Measurements from ENCODE around the gene ELOVL4. TPM values are rescaled to one million over a fixed set of nuclear protein-coding genes. Genes with fewer than 3 reads are reported as not detected.
A peak's percentile ranks its signal among the peaks of the same experiment; 100 is the strongest.

ELOVL4 gene
- 1 to 10 TPM in 1 of 9 donors, under 1 TPM in 7, not detected in 1; 0.11 to 1.5 (median 0.49) TPM for total RNA-seq
- polyA plus RNA-seq = 1 to 10 TPM in 1 of 3 donors, under 1 TPM in 2; 0.40 to 2.1 (median 0.80) TPM
- long read RNA-seq, donor 1 = 0 reads
- long read RNA-seq, donor 2 = 0 reads
- long read RNA-seq, donor 3 = 0 reads
- long read RNA-seq, donor 4 = 0 reads
- long read RNA-seq, donor 5 = 0 reads
- long read RNA-seq, donor 6, partial matches to known transcripts = 0 of 1 reads
- long read RNA-seq, donor 6, other reads (novel, unspliced or antisense) = 1 of 1 reads
- long read RNA-seq, donor 7 = 0 reads
- long read RNA-seq, donor 8 = 0 reads
- long read RNA-seq, donor 9, partial matches to known transcripts = 0 of 1 reads
- long read RNA-seq, donor 9, other reads (novel, unspliced or antisense) = 0 of 1 reads
- long read RNA-seq, donor 10, partial matches to known transcripts = 0 of 2 reads
- long read RNA-seq, donor 10, other reads (novel, unspliced or antisense) = 0 of 2 reads

DNA sequence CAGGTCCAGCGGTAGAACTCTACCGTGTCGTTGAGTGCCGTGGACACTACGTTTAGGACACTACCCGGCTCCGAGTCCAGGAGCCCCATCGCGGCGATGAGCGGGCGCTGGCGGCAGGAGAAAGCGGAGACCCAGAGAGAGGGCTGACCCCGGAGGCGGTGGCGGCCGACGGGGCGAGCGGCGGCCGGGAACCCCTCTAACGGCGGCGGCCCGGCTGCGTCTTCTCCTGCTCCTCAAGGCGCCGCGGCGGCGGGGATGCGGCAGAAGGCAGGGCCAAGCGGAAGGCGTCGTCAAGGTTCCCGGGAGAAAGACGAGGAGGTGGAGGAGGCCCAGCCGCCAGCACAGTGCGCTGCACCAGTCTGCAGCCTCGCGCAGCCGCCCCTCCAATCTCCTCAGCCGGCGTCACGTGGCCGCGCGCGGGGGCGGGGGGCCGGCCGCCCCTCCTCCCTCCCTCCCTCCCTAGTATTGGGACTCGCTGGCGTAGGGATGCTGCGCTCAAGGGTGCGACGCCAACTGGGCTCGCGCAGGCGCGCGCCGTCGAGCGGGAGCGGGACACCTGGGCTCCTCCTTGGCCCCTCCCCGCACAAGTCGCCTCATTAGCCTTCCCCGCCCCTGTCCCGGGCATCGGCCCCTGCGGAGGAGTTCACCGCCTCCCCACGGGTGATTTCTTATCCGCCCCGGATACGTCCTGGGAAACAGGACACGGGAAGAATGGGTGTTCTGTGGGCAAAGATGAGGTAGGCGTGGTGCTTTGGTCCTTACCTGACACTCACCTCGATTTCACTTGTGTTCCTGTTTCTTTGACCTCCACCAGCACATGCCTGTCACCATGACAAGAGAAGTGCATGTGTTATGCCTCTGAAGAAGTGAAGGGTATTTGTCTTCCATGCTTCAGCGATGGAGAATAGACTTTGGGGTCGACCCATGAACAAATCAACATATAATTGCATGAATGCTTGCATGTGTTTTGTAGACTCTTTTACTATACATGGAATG lies at the start of gene ELOVL4:
Gene ELOVL4, minus strand, starts transcription at position 363 of the 996 bp plus-strand sequence. Its CDS starts 274 bp downstream, at position 89.
- H3K27me3 ChIP-seq = peaks cover 18% of the 10 kb centered on the region
- peaks cover 0 to 13% of the 10 kb centered on the region in 2 donors for H3K4me1 ChIP-seq (replicated peaks in 1 of 2)
- TF ChIP-seq, protein P1, sequence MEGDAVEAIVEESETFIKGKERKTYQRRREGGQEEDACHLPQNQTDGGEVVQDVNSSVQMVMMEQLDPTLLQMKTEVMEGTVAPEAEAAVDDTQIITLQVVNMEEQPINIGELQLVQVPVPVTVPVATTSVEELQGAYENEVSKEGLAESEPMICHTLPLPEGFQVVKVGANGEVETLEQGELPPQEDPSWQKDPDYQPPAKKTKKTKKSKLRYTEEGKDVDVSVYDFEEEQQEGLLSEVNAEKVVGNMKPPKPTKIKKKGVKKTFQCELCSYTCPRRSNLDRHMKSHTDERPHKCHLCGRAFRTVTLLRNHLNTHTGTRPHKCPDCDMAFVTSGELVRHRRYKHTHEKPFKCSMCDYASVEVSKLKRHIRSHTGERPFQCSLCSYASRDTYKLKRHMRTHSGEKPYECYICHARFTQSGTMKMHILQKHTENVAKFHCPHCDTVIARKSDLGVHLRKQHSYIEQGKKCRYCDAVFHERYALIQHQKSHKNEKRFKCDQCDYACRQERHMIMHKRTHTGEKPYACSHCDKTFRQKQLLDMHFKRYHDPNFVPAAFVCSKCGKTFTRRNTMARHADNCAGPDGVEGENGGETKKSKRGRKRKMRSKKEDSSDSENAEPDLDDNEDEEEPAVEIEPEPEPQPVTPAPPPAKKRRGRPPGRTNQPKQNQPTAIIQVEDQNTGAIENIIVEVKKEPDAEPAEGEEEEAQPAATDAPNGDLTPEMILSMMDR (IDR thresholded peaks at IDR 0.05) = no peak
- peak in 1 of 2 donors; percentile 45 for TF ChIP-seq POLR2A (IDR thresholded peaks at IDR 0.05)
- H3K4me3 ChIP-seq = peak within 1 kb of the TSS in 2 of 4 donors; percentile 20 to 58
- H3K27ac ChIP-seq = no peak within 1 kb of the TSS
- H3K36me3 ChIP-seq (replicated peaks in 1 of 2) = no peaks in the 10 kb centered on the region
- intact Hi-C loops (cut with DNase I) = loop anchor here (5.0 to 10.0 kb wide), 2 partner anchors 145 to 147 kb away; no protein-coding TSS in a partner anchor
- 1 to 4% (median 2%) methylated on average over 21 to 84 of the region's 84 CpGs for WGBS, 4 donors
- DNase-seq = peak in 6 of 7 donors; percentile 23 to 78 (median 30)
- H3K9me3 ChIP-seq (replicated peaks in 1 of 3) = no peaks in the 10 kb centered on the region

- Histone ChIP-seq H3K36me3 (replicated peaks in 1 of 2) (no peaks in the 10 kb centered on the region), H3K9me3 (replicated peaks in 1 of 3) (no peaks in the 10 kb centered on the region), H3K27me3 (no peaks in the 10 kb centered on the region), H3K27ac (no peak overlapping the region), H3K4me3 (no peak overlapping the region), H3K4me1 (replicated peaks in 1 of 2) (no peaks in the 10 kb centered on the region)
- no peak for TF ChIP-seq POLR2A (IDR thresholded peaks at IDR 0.05)
- TF ChIP-seq, protein P1 (IDR thresholded peaks at IDR 0.05) = no peak
- intact Hi-C loops (cut with DNase I) = no loop called here
- DNase-seq = no peak
These were observed 46.6 kb upstream of the ELOVL4 start for GRCh38 chr6:79993911-79994309.

DNA sequence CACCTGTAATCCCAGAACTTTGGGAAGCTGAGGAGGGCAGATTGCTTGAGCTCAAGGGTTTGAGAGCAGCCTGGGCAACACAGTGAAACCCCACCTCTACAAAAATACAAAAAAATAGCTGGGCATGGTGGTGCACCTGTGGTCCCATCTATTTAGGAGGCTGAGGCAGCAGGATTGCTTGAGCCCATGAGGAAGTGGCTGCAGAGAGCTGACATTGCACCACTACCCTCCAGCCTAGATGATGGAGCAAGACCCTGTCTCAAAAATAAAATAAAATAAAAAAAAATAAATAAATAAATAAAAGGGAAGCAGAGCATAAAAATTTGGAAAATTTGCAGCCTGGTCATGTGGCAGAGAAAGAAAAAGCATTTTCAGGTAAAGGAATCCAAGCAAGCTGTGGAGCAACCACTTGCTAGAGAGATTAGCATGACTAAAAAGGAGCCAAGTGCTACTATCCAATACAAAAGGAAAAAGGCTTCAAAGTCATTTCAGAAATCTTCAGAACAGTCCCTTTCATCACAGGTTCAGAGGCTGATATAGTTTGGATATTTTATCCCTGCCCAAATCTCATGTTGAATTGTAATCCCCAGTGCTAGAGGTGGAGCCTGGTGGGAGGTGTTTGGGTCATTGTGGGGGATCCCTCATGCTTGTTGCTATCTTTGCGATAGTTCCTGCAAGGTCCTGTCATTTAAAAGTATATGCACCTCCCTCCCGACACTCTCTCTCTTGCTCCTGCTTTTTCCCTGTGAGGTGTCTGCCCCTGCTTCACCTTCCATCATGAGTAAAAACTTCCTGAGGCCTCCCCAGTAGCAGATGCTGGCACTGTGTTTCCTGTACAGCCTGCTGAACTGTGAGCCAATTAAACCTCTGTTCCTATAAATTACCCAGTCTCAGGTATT lies 45.9 kb upstream of the ELOVL4 start:
- Histone ChIP-seq H3K4me1 (replicated peaks in 1 of 2) (no peaks in the 10 kb centered on the region), H3K4me3 (no peak overlapping the region), H3K9me3 (replicated peaks in 1 of 3) (no peaks in the 10 kb centered on the region), H3K36me3 (replicated peaks in 1 of 2) (no peaks in the 10 kb centered on the region), H3K27me3 (no peaks in the 10 kb centered on the region), H3K27ac (no peak overlapping the region)
- WGBS, 4 donors = 51 to 70% (median 56%) methylated on average over 2 of the region's 2 CpGs
- TF ChIP-seq, protein P1 (IDR thresholded peaks at IDR 0.05) = no peak
- TF ChIP-seq POLR2A (IDR thresholded peaks at IDR 0.05) = no peak
- no peak for DNase-seq
- intact Hi-C loops (cut with DNase I) = no loop called here

All from adrenal gland (tissue), 19 donors.